GM19238 (cell line): ENCODE data around the gene P2RY11.

ENCODE experiments used
- DNase-seq: peaks from one replicate; pipeline ENCODE4 v3.0.0; 2011; ENCODE audit warnings: low spot score; ENCODE audit not compliant: insufficient read length

P2RY11 gene

DNA sequence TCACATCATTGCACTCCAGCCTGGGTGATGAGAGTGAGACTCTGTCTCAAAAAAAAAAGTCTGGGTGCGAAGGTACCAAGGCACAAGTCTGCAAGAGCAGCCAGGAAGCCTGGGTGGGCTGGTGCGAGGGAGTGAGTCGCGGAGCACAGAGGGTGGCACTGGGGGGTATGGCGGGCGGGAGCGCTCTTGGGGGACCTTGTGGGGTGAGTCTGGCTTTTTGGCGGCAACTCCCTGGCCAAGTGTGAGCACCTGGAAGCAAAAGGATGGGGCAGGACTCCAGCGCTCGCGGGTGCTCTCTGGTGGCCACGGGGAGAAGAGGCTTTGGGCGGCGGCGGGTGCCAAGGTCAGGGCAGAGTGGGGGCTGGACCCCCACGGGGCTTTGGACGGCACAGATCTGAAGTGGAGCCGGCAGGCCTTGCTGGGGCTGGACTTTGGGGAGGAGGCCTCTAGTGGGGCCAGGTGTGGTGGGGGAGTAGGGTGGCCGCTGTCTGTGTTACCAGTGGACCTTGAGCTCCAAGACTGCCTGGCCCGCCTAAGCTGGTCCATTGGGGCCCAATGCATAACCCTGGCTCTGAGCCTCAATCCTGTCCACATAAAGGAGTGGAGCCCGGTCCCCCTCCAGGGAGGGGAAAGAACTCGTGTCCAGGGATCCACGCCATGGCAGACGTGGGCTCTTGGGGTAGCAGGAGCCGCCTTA is 1.6 kb downstream of the P2RY11 start:
- peak; percentile 51 for DNase-seq

DNA sequence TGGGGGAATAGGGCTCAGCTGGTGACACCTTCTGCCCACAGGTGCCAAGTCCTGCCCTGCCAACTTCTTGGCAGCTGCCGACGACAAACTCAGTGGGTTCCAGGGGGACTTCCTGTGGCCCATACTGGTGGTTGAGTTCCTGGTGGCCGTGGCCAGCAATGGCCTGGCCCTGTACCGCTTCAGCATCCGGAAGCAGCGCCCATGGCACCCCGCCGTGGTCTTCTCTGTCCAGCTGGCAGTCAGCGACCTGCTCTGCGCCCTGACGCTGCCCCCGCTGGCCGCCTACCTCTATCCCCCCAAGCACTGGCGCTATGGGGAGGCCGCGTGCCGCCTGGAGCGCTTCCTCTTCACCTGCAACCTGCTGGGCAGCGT is 2.1 kb downstream of the P2RY11 start:
- no peak for DNase-seq

DNA sequence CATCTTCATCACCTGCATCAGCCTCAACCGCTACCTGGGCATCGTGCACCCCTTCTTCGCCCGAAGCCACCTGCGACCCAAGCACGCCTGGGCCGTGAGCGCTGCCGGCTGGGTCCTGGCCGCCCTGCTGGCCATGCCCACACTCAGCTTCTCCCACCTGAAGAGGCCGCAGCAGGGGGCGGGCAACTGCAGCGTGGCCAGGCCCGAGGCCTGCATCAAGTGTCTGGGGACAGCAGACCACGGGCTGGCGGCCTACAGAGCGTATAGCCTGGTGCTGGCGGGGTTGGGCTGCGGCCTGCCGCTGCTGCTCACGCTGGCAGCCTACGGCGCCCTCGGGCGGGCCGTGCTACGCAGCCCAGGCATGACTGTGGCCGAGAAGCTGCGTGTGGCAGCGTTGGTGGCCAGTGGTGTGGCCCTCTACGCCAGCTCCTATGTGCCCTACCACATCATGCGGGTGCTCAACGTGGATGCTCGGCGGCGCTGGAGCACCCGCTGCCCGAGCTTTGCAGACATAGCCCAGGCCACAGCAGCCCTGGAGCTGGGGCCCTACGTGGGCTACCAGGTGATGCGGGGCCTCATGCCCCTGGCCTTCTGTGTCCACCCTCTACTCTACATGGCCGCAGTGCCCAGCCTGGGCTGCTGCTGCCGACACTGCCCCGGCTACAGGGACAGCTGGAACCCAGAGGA is 2.6 kb downstream of the P2RY11 start:
- DNase-seq: no peak

DNA sequence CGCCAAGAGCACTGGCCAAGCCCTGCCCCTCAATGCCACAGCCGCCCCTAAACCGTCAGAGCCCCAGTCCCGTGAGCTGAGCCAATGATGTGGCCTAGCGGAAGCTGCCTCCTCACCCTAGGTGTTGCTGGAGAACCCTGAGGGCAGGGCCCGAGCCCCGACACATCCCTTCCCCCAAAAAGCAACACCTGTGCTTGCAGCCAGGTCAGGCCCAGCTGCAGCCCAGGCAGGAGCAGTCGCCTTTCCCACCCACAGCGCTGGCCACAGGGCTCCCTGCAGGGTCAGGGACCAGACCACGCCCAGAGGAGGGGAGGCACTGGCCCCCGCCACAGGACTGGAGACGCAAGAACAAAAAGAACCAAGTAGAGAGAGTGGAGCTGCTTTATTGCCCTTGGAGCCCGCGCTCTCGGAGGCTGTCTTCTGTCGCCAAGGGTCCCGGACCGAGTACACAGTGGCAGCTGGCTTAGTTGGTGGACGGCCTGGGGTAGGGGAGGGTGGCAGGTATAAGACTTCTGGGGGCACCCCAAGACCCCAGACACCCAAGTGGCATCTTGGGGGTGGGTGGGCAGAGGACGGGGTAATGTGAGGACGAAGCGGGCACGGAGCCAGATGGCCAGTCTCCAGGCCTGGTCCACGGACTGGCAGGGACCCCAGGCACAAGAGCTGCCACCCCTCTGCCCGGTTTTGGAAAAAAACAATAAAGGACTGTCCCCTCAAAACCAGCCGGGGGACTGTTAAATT is 3.3 kb downstream of the P2RY11 start:
- no peak for DNase-seq

DNA sequence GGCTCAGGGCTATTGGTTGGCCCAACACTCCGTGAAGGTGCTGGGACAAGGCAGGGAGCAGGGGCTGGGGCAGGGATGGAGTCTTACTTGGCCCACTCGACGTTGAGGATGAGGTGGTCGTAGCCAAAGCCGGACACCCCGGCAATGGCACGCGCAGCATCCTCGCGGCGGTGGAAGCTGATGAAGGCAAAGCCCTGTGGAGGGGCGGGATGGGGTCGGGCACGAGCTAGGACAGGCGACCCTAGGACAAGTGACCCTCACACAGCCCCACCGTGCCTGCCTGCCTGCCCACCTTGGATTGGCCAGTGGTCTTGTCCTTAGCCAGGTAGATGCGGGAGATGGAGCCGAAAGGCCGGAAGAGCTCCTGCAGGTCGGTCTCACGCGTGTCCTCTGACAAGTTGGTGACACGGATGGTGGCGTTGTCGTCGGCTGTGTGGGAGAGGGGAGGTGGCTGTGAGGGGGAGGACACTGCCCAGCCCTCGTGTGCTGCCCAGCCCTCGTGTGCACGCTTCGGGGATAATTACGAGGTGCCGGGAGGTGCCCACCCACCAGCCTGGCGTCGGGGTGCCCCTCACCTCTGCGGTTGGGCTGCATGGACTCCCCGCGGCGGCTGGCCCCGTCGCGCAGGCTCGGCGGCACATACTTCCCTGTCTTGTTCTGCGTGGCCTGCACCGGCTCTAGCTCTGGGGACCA is 4.0 kb downstream of the P2RY11 start:
- no peak for DNase-seq

DNA sequence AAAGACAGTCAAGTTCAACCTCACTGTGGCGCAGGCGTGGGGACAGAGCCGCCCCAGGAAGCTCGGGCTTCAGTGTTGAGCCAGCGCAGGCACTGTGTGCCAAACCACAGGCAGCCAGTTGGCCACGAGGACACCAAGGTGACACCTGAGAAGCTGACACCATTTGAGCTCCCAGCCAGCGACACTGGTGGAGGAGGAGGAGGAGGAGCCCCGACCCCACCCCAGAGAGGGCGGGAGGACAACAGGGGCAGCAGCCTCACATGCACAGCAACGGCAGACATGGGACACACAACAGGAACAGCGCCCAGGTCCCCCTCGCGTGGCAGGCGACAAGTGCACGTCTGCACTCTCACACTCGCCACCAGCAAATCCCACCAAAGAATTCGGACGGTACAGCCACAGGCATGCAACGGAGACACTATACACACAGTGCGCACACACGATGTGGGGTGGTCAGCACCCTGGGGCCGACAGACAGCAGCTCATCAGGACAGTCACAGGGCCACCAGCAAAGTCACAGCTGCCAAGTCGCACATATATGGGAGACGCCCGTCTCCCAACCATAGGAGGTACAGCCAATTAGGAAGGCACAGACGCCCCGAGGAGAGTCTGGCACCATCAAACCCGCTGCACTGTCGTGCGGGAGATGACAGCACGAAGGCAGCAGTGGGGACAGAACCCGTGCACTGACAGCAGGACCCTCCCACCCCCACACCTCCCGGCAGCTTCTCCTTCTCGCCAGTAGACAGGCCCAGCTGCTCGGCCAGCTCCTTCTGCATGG is 4.8 kb downstream of the P2RY11 start:
- DNase-seq: no peak

DNA sequence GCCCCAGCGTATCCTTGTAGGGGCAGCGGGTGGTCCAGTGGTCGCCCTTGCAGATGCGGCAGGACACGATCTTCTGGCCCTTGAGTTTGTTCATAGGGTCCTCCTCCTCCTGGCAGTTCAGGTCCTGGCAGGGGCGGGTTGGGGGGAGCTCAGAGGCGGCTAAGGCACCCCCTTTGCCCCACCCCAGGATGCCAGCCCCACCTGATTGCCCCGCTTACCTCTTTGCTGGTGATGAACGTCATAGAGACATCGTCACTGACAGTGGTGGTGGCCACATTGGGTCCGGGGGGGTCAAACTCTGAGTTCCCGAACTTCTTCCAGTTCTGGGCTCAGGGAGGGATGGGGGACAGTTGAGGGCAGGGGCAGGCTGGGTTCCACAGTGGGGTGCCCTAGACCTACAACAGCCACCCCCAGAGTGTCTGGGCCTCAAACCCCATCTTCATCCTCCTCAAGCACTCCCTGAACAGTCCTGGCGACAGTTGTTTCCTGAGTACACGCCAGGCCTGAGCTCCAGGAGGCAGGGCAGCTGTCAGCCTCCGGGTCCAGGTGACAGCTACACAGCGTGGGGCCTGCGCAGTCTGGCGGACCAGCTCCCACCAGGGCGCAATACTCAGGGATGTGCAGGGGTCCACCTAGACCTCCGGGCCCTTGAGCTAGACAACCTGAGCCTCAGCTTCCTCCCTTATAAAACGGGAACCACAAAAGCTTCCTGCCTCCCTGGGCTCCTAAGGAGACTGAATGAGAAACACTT is 5.5 kb downstream of the P2RY11 start:
- no peak for DNase-seq

DNA sequence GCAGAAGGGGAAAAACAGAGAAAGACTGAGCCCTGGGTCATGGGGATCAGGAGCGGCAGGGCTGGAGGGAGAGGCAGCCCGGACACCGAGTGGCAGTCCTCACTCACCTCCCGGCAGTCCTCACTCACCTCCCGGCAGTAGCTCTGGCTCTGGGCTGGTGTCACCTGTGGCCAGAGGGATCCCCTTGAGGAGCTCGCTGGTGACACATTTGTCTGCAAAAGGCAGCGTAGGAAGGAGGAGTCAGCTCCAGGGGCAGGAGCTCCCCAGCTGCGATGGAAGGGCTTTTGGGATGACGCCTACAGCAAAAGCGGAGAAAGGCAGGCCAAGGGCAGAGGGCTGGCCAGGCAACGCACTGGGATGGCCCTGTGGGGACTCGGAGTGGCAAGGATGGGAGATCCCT is 7.5 kb downstream of the P2RY11 start:
- DNase-seq: no peak

DNA sequence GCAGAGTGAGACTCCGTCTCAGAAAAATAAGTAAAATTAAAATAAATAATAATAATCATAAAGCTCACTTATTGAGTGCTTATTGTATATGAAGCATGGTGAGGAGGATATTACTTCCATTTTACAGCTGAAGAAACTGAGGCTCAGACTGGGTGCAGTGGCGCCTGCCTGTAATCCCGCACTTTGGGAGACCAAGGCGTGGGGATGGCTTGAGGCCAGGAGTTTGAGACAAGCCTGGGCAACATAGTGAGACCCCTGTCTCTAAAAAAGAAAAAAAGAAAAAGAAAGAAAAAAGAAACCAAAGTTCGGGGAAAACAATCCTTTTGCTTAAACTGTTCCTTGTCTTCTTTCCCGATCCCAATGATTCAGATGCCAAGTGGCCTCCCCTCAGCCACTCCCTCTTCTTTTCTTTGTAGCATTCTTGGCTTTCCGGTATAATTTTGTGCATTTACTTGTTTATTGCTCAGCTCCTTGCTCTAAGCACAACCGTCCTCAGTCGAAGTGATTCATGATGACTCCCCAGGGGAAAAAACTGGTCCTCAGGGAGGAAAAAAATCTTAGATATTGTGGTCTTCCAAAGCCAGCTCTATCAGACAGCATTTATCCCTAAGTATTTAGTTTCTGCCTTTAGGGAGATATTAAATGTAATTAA is 9.2 kb downstream of the P2RY11 start:
- no peak for DNase-seq

DNA sequence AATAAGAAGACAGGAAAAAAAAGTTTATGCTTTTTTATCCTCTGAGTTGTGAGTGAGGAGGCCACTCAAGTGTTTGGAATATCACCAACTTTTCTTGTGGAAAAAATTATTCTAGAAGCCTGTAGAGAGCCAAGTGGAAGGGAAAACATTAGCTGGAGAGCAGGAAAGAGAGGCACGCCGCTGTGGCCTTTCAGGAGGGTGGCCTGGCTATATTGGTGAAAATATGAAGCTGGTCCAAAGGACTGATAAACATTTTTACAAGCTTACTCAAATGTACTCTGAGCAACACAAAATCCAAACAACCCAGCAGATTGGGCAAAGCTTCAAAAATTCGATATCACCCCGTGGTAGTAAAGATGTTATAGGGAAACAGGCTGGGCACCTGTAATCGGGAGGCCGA is 10.6 kb downstream of the P2RY11 start:
- DNase-seq: no peak

DNA sequence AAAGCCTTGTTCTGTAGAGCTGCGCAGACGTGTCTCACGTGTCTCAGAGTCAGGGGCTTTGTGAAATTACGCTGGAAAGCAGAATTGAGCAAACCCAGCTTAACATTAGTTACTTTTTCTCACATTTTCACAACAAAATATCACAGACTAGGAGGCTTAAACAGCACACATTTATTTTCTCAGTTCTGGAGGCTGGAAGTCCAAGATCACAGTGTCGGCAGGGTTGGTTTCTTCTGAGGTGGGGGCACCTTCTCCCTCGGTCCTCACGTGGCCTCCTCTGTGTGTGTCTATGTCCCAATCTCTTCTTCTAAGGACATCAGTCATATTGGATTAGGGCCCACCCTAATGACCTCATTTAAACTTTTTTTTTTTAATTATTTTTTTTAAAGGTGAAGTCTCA is 12.9 kb downstream of the P2RY11 start:
- DNase-seq: no peak

DNA sequence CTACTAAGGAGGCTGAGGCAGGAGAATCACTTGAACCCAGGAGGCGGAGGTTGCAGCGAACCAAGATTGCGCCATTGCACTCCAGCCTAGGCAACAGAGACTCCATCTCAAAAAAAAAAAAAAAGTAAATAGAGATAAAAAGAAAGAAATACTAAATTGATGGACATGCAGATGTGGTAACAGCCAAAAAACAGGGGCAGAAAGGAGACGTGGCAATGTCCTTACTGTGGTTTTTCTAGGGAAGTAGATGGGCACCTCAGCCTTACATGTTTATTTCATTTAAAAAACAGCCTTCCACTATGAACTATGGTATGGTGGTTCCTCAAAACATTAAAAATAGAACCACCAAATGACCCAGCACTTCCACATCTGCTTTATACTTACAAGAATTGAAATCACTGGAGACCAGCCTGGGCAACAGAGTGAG is 14.7 kb downstream of the P2RY11 start:
- DNase-seq: no peak

DNA sequence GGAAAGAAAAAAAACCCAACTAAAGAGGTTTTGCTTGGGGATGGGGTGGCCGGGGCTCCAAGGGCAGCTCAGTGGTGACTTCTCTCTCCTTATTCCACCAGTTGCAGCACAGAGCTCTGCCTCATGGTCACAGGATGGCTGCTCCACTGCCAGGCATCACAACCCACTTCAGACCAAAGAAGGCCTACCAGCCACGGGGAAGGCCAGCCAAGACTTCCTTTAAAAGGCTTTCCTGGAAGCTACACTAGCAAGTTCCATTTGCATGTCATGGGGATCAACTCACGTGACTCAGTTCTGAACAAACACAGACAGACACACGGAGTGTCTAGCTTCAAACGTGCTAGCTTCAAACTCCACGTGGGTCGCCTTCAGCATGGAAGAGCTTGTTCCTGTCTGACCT is 21.4 kb downstream of the P2RY11 start:
- DNase-seq: no peak

DNA sequence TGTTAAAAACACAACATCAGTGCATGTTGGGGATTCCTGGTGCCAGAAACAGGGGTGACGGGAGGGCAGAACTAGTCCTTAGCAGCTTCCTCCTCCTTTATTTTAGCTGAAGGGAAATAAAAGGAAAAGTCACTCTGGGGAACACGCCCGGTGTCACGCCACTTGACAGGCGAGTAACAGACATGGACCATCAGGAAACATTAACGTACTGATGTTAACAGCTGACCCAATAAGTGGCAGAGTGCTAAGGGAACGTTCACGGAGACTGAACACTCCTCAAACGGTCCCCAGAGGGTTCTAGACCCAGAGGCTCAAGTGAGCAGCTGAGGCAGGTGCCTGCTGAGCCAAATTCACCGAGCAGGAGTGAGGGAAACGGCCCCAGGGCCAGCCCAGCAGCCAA is 22.1 kb downstream of the P2RY11 start:
- no peak for DNase-seq

DNA sequence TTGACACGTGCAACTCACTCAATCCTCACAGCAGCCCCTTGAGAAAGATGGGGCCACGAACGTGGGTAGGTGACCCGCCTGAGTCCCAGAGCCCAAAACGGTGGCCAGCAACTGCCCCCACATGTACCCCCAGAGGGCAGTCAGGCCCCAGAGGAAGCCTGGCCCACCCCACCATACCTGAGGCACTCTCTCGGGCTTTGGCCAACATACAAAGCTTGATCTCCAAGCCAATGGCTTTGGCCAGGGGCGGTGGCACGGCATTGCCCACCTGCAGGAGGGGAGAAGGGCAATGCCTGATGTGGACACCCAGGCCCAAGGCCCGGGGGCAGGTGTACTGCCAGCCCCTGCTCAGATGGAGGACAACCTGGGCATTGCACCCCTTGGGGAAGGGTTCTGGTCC is 22.5 kb downstream of the P2RY11 start:
- DNase-seq: no peak

DNA sequence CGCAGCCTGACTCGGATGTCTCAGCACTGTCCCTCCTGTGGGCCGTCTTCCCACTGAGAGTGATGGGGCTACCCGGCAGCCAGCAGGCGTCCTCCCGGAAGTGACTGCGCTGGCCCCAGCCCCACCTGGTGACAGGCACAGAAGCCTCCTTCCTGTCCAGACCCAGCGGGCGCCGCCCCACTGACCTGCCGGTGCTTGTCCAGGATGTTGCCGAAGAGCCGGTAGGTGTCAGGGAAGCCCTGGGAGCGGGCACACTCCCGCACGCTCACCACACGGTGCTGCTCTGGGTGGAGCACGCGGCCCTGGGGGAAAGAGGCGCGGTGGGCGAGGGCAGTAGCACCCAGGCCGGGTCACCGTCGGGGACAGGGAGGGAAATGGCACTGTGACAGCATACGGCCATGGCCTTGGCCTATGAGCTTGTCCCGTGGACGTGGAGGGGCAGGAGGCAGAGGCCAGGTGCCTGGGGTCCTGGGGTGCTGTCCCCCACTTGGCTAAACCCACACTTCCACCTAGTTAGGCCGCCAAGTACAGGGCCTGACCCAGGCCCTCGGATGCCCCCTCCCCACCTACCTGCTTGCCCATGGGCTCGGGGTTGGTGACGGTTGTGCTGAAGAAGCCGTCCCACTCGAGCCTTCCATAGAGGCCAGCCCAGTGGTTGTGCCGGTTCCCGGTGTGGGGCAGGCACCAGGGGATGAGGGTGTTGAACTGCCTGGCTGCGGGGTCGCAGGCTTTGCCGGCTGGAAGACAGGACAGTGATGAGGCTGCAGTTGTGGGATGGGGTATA is 24.2 kb downstream of the P2RY11 start:
- DNase-seq: no peak

DNA sequence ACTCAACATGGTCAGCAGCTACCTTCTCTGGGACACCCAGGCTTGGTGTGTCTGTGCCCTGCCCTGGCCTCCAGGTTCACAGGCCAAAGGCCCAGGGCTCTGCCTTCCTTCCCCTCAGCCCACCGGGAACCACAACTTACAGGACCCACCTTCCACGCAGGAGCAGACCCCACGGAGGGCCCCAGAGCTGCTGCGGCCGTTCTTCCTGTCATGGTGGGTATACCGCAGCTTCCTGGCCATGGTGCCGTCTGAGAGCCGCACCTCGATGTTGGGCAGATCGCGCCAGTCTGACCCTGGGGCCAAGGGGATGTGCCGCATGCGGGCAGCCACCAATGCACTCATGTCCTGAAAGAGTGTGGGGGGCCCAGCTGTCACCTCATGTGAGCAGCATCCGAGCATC is 25.4 kb downstream of the P2RY11 start:
- no peak for DNase-seq

DNA sequence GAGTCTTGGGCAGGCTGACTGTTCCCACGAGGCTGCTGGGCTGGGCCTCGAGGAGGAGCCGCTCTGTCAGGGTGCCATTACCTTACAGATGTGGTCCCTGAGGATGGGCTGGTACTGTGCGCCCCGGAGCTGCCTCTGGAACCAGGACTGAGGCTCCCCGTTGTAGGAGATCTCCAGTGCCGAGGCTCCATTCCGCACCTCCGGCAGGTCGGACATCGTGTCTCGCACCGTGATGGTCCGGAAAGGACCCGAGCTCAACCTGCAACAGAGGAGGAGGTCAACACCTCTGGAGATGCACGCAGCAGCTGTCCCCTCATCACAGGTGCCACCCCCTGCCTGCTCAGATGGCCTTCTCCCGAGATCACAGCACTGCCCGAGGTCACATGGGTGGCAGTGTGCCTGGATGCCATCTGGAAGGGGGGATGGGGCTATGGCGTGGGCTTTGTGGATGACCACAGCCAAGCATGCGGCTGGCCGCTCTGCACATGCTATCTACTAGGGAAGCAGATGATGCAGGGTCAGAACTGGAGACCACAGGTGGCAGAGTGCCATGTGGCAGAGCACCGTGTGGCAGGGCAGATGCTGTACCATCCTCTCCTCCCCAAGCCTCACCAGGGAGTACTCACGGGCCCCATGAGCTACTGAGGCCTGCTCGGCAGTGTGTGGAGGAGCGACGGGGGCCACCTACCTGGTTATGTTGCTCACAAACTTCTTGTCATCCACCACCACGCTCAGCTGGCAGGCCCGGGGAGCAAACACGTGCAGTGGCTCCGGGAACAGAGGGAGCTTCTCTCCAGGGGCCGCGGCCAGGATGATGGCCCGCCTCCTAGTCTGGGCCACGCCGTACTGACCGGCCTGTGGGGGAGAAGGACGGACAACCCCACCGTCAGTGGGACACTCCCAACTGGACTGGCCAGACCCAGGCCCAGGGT is 26.5 kb downstream of the P2RY11 start:
- DNase-seq: no peak
